ENCODE results near the gene SV2C. TPM values are rescaled to one million over a fixed set of nuclear protein-coding genes. Genes with fewer than 3 reads are reported as not detected.

The SV2C gene
- total RNA-seq, 1 donor from 2014 or later = 0.15 TPM

DNA sequence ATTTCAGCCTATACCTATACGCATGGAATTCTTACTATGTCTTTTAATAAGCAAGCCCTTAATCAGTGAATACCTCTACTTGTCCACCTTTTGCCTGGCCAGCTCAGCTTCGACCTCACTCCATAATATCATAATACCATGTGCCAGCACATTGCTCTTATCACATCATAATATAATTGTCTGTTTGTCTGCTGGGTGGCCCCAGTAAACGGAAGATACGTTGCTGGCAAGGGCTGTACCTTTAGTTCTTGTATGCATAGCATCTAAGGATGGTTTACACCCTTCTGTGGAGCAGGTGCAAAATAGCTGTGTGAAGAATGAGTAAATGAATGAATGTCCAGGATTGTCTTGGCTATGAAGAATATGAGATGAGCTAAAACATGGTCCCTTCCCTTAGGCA is 29.9 kb downstream of the SV2C start:
- no peak overlapping the region for H3K4me3 Mint-ChIP-seq
- Histone ChIP-seq H4K20me1 (ENCODE audit: low read depth) (no peaks in the 10 kb centered on the region), H3K27ac (no peak overlapping the region), H2AFZ (replicated peaks) (no peak overlapping the region), H3K4me1 (peaks cover 29% of the 10 kb centered on the region), H3K9ac (no peak overlapping the region), H3K9me3 (ENCODE audit: low read depth) (no peaks in the 10 kb centered on the region), H3K27me3 (peaks cover 6% of the 10 kb centered on the region), H3K36me3 (no peaks in the 10 kb centered on the region), H3F3A (ENCODE audit: low read depth) (no peaks in the 10 kb centered on the region), H3K4me3 (no peak overlapping the region), H3K79me2 (ENCODE audit: low read depth) (no peaks in the 10 kb centered on the region), H3K4me2 (no peak overlapping the region)
- H3K27me3 Mint-ChIP-seq (ENCODE audit: insufficient read depth, low read depth) = peaks cover 2% of the 10 kb centered on the region
- H3K27ac Mint-ChIP-seq = peak overlapping the region; percentile 64
- TF ChIP-seq, protein P1, sequence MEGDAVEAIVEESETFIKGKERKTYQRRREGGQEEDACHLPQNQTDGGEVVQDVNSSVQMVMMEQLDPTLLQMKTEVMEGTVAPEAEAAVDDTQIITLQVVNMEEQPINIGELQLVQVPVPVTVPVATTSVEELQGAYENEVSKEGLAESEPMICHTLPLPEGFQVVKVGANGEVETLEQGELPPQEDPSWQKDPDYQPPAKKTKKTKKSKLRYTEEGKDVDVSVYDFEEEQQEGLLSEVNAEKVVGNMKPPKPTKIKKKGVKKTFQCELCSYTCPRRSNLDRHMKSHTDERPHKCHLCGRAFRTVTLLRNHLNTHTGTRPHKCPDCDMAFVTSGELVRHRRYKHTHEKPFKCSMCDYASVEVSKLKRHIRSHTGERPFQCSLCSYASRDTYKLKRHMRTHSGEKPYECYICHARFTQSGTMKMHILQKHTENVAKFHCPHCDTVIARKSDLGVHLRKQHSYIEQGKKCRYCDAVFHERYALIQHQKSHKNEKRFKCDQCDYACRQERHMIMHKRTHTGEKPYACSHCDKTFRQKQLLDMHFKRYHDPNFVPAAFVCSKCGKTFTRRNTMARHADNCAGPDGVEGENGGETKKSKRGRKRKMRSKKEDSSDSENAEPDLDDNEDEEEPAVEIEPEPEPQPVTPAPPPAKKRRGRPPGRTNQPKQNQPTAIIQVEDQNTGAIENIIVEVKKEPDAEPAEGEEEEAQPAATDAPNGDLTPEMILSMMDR (IDR thresholded peaks at IDR 0.05) = no peak
- TF ChIP-seq EZH2phosphoT487 (IDR thresholded peaks at IDR 0.05) (no peak), EZH2 (IDR thresholded peaks at IDR 0.05) (no peak)
- H3K9me3 Mint-ChIP-seq = peaks cover 4% of the 10 kb centered on the region
- H3K36me3 Mint-ChIP-seq = no peaks in the 10 kb centered on the region
- H3K4me1 Mint-ChIP-seq = peaks cover 58% of the 10 kb centered on the region
- no peak for DNase-seq (ENCODE audit: low spot score)

DNA sequence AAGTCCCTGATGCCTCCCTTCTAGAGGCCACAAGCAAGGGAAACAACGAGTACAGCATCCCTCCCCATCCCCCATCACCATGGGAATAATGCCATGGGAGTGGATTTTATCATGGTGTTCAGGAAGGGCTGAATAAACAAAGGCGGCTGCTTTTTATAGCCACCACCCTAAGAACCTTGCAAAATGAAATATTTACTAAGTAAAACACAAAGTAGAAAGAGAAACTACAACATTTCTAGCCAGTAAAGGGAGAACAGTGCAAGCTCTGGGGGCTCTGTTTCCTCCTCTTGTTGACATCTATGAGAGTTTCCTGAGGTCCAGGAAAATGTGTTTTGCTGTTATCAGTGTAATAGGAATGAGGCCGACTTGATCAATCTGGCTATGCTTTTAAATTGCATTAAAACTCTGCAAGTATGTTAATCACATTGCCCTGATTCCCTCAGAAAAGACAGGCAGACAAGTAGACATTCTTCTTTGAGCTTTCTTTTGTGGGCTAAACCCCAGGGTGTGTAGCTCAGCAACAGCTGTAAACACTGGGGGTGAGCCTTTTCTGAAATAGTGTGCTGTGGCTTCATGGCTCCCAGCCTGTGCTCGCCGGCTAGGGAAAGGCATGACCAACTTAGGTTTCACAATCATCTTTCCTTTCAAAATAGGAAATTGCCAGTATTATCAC is 31.1 kb downstream of the SV2C start:
- H3K36me3 Mint-ChIP-seq = no peaks in the 10 kb centered on the region
- peak overlapping the region; percentile 56 for H3K4me3 Mint-ChIP-seq
- Histone ChIP-seq H3K9ac (no peak overlapping the region), H3K9me3 (ENCODE audit: low read depth) (no peaks in the 10 kb centered on the region), H3K27ac (no peak overlapping the region), H2AFZ (replicated peaks) (peak overlapping the region; percentile 29), H3F3A (ENCODE audit: low read depth) (no peaks in the 10 kb centered on the region), H3K4me3 (peak overlapping the region; percentile 23), H3K79me2 (ENCODE audit: low read depth) (no peaks in the 10 kb centered on the region), H3K4me2 (peak overlapping the region; percentile 73), H3K4me1 (peaks cover 29% of the 10 kb centered on the region), H3K36me3 (no peaks in the 10 kb centered on the region), H3K27me3 (no peaks in the 10 kb centered on the region), H4K20me1 (ENCODE audit: low read depth) (no peaks in the 10 kb centered on the region)
- H3K27me3 Mint-ChIP-seq (ENCODE audit: insufficient read depth, low read depth) = peaks cover 2% of the 10 kb centered on the region
- peaks cover 5% of the 10 kb centered on the region for H3K9me3 Mint-ChIP-seq
- H3K4me1 Mint-ChIP-seq = peaks cover 58% of the 10 kb centered on the region
- H3K27ac Mint-ChIP-seq = peak overlapping the region; percentile 80
- DNase-seq (ENCODE audit: low spot score) = peak; percentile 85
- TF ChIP-seq EZH2phosphoT487 (IDR thresholded peaks at IDR 0.05) = no peak
- TF ChIP-seq EZH2 (IDR thresholded peaks at IDR 0.05) = no peak
- TF ChIP-seq, protein P1 (IDR thresholded peaks at IDR 0.05) = no peak

DNA sequence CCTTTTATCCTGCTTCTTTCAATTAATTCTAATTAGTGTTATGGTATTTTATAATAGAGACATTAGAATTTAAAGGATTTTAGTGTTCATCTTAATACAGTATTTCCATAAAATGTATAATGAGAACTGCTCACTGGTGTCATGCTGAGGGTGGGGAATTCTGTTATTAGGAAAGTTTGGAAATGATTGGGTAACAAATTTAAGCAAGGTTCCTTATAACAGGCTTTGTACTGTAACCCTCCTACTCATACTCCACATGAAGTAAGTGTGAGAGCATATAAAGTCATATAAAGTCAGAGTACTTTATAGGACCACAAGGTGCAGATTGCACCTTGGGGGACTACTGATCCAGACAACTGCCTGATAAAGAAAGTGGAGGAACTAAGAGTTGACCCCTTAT is 42.2 kb downstream of the SV2C start:
- no peak for DNase-seq (ENCODE audit: low spot score)
- TF ChIP-seq EZH2 (IDR thresholded peaks at IDR 0.05) = no peak
- TF ChIP-seq, protein P1 (IDR thresholded peaks at IDR 0.05) = no peak
- TF ChIP-seq EZH2phosphoT487 (IDR thresholded peaks at IDR 0.05) = no peak
- Mint-ChIP-seq H3K27ac (no peak overlapping the region), H3K36me3 (no peaks in the 10 kb centered on the region), H3K4me1 (no peaks in the 10 kb centered on the region), H3K27me3 (ENCODE audit: insufficient read depth, low read depth) (no peaks in the 10 kb centered on the region), H3K9me3 (peaks cover 6% of the 10 kb centered on the region), H3K4me3 (no peak overlapping the region)
- H3K4me3 ChIP-seq = no peak overlapping the region
- H3K79me2 ChIP-seq (ENCODE audit: low read depth) = no peaks in the 10 kb centered on the region
- no peaks in the 10 kb centered on the region for H3K9me3 ChIP-seq (ENCODE audit: low read depth)
- H3F3A ChIP-seq (ENCODE audit: low read depth) = no peaks in the 10 kb centered on the region
- H3K36me3 ChIP-seq = no peaks in the 10 kb centered on the region
- no peaks in the 10 kb centered on the region for H4K20me1 ChIP-seq (ENCODE audit: low read depth)
- H3K27me3 ChIP-seq = no peaks in the 10 kb centered on the region
- no peak overlapping the region for H3K9ac ChIP-seq
- no peak overlapping the region for H3K27ac ChIP-seq
- H2AFZ ChIP-seq (replicated peaks) = no peak overlapping the region
- no peak overlapping the region for H3K4me2 ChIP-seq
- no peaks in the 10 kb centered on the region for H3K4me1 ChIP-seq
